Hepatocyte (in vitro differentiated cells): Measurements from ENCODE around the gene SMCP.

ENCODE experiments used
- EZH2phosphoT487 ChIP-seq: fragments of 200-600 bp; sonication (generic); IDR thresholded peaks from one replicate; pipeline ENCODE4 v1.6.1; 2018; ENCODE audit warnings: antibody characterized with exemption, mild to moderate bottlenecking, low read depth, moderate library complexity; ENCODE audit not compliant: unreplicated experiment, severe bottlenecking
- TF ChIP-seq, protein P1 (sequence below): fragments of 200-600 bp; sonication (generic); IDR thresholded peaks from 2 replicates; pipeline ENCODE4 v1.5.1; 2016; ENCODE audit warnings: antibody characterized with exemption, mild to moderate bottlenecking; ENCODE audit not compliant: poor library complexity

- TF ChIP-seq, protein P1, sequence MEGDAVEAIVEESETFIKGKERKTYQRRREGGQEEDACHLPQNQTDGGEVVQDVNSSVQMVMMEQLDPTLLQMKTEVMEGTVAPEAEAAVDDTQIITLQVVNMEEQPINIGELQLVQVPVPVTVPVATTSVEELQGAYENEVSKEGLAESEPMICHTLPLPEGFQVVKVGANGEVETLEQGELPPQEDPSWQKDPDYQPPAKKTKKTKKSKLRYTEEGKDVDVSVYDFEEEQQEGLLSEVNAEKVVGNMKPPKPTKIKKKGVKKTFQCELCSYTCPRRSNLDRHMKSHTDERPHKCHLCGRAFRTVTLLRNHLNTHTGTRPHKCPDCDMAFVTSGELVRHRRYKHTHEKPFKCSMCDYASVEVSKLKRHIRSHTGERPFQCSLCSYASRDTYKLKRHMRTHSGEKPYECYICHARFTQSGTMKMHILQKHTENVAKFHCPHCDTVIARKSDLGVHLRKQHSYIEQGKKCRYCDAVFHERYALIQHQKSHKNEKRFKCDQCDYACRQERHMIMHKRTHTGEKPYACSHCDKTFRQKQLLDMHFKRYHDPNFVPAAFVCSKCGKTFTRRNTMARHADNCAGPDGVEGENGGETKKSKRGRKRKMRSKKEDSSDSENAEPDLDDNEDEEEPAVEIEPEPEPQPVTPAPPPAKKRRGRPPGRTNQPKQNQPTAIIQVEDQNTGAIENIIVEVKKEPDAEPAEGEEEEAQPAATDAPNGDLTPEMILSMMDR: no peak
- TF ChIP-seq EZH2phosphoT487: no peak
Observed at GRCh38 chr1:152924191-152924590, 46.1 kb downstream of the SMCP start.
